GM19372 (cell line): ENCODE results near the gene RAP2C.
"Not testable (repeated sequence)": the region's sequence is repeated elsewhere in the genome, so short reads cannot be mapped to it uniquely, and the experiment has no call there.

ENCODE experiments used
- ATAC-seq: cut with Tn5 transposase; IDR thresholded peaks from one replicate; pipeline ENCODE4 v1.9.1; 2021; ENCODE audit warnings: mild to moderate bottlenecking, low read depth, moderate library complexity; ENCODE audit not compliant: unreplicated experiment

Gene RAP2C

GRCh38 chrX:132204629-132205028 is 14.6 kb downstream of the RAP2C start:
- ATAC-seq = no peak

GRCh38 chrX:132200976-132201375 is 18.3 kb downstream of the RAP2C start:
- ATAC-seq = no peak

GRCh38 chrX:132199941-132200340 is 19.3 kb downstream of the RAP2C start:
- no peak for ATAC-seq

GRCh38 chrX:132193872-132194574 is 25.2 kb downstream of the RAP2C start:
- ATAC-seq = no peak

- ATAC-seq = no peak
Observed at GRCh38 chrX:132191938-132192337, 27.3 kb downstream of the RAP2C start.

GRCh38 chrX:132188175-132188574 is 31.1 kb downstream of the RAP2C start:
- no peak for ATAC-seq

- no peak for ATAC-seq
Observed at GRCh38 chrX:132187451-132187850, 31.8 kb downstream of the RAP2C start.

- no peak for ATAC-seq
Observed at GRCh38 chrX:132184871-132185270, 34.4 kb downstream of the RAP2C start.

GRCh38 chrX:132181364-132181763 is 37.9 kb downstream of the RAP2C start:
- no peak for ATAC-seq

GRCh38 chrX:132180929-132181328 is 38.3 kb downstream of the RAP2C start:
- no peak for ATAC-seq

GRCh38 chrX:132173647-132174046 is 45.6 kb downstream of the RAP2C start:
- no peak for ATAC-seq

GRCh38 chrX:132171881-132172280 is 47.4 kb downstream of the RAP2C start:
- ATAC-seq = no peak

- no peak for ATAC-seq
Observed at GRCh38 chrX:132171478-132171877, 47.8 kb downstream of the RAP2C start.

- ATAC-seq = no peak
Observed at GRCh38 chrX:132169554-132169953, 49.7 kb downstream of the RAP2C start.

- ATAC-seq = no peak
Observed at GRCh38 chrX:132165651-132166050, 53.6 kb downstream of the RAP2C start.

- ATAC-seq = no peak
Observed at GRCh38 chrX:132165005-132165404, 54.2 kb downstream of the RAP2C start.

GRCh38 chrX:132163094-132163493 is 56.2 kb downstream of the RAP2C start:
- ATAC-seq = not testable (repeated sequence)

GRCh38 chrX:132153166-132153565 is 66.1 kb downstream of the RAP2C start:
- ATAC-seq = no peak
